Sigmoid colon (tissue), 4 donors: ENCODE results near the gene TRPM3.

Source experiments
- EP300 ChIP-seq, 4 donors: sonication (generic); formaldehyde crosslinking; IDR thresholded peaks; one replicate each; pipeline ENCODE4 v1.6.1; 2017; ENCODE audit warnings: antibody characterized with exemption in 4 of 4
- POLR2A ChIP-seq, 2 donors: fragments of 450-650 bp; IDR thresholded peaks; one replicate each; pipeline ENCODE4 v1.6.1; 2016; ENCODE audit warnings: antibody characterized with exemption in 2 of 2, mild to moderate bottlenecking in 2 of 2, moderate library complexity in 2 of 2
- POLR2AphosphoS5 ChIP-seq, 4 donors: sonication (generic); formaldehyde crosslinking; IDR thresholded peaks; one replicate each; pipeline ENCODE4 v1.6.1; 2017; ENCODE audit warnings: antibody characterized with exemption in 4 of 4
- TF ChIP-seq, protein P1 (sequence below), 4 experiments: fragments of 450-650 bp in 3 of 4; fragments of 200-600 bp in 1 of 4; IDR thresholded peaks; one replicate each; pipeline ENCODE4 v1.5.1; 2016 to 2019; ENCODE audit warnings: antibody characterized with exemption in 4 of 4, mild to moderate bottlenecking in 3 of 4, moderate library complexity in 2 of 4

GRCh38 chr9:71005456-71005855 lies 116.0 kb downstream of the TRPM3 start:
- TF ChIP-seq, protein P1, sequence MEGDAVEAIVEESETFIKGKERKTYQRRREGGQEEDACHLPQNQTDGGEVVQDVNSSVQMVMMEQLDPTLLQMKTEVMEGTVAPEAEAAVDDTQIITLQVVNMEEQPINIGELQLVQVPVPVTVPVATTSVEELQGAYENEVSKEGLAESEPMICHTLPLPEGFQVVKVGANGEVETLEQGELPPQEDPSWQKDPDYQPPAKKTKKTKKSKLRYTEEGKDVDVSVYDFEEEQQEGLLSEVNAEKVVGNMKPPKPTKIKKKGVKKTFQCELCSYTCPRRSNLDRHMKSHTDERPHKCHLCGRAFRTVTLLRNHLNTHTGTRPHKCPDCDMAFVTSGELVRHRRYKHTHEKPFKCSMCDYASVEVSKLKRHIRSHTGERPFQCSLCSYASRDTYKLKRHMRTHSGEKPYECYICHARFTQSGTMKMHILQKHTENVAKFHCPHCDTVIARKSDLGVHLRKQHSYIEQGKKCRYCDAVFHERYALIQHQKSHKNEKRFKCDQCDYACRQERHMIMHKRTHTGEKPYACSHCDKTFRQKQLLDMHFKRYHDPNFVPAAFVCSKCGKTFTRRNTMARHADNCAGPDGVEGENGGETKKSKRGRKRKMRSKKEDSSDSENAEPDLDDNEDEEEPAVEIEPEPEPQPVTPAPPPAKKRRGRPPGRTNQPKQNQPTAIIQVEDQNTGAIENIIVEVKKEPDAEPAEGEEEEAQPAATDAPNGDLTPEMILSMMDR (IDR thresholded peaks at IDR 0.05): no peak
- TF ChIP-seq POLR2AphosphoS5 (IDR thresholded peaks at IDR 0.05): no peak
- TF ChIP-seq POLR2A (IDR thresholded peaks at IDR 0.05): no peak
- no peak for TF ChIP-seq EP300 (IDR thresholded peaks at IDR 0.05)
